Measurements from ENCODE around the gene SAC3D1. TPM values are rescaled to one million over a fixed set of nuclear protein-coding genes. Genes with fewer than 3 reads are reported as not detected.

SAC3D1 gene
- total RNA-seq, 2 experiments from 2014 or later = 24.3 to 27.2 TPM

- H3K4me1 Mint-ChIP-seq = peaks cover 22% of the 10 kb centered on the region
Observed at GRCh38 chr11:65087827-65088226, 46.8 kb downstream of the SAC3D1 start.

GRCh38 chr11:65089621-65090020 lies 48.6 kb downstream of the SAC3D1 start:
- H3K27ac Mint-ChIP-seq = peak overlapping the region; percentile 15
- no peaks in the 10 kb centered on the region for H3K9me3 Mint-ChIP-seq (ENCODE audit: low read depth)
- CTCF ChIA-PET = interaction anchor here (1.0 to 1.8 kb wide), 3 partner anchors 21 to 27 kb away, joined by 3 to 5 read pairs (median 3); partner anchors contain the start of gene TM7SF2

More at GRCh38 chr11:65087827-65088226, 46.8 kb downstream of the SAC3D1 start:
- H3K4me3 Mint-ChIP-seq = no peak overlapping the region
- DNase-seq = no peak
- H3K36me3 Mint-ChIP-seq = peaks cover 21% of the 10 kb centered on the region
- H3K27ac Mint-ChIP-seq = no peak overlapping the region
- H3K9me3 Mint-ChIP-seq (ENCODE audit: low read depth) = no peaks in the 10 kb centered on the region
- H3K27me3 Mint-ChIP-seq = peaks cover 2% of the 10 kb centered on the region
- ATAC-seq = no peak
- CTCF ChIA-PET = no interaction called here

DNA sequence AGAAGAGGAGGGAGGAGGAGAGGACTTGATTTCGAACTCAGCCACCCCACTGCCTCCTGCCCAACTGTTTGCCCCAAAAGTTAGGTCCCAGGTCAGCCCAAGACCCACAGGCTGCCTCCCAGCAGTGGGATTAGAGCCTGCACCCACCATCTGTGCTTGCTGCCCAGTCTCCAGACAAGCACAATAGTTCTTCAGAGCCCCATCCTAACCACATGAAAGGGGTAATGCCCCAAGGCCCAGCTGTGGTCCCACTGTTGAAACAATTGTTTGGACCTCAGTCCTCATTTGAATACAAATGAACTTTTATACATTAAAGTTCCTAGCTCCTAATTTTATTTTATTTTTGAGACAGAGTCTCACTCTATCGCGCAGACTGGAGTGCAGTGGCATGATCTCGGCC lies 49.6 kb downstream of the SAC3D1 start:
- H3K36me3 Mint-ChIP-seq = peaks cover 11% of the 10 kb centered on the region
- ATAC-seq = no peak
- CTCF ChIA-PET = interaction anchor here (0.9 to 1.8 kb wide), 3 partner anchors 12 to 26 kb away, joined by 3 to 5 read pairs (median 4); partner anchors contain the start of gene TM7SF2
- no peaks in the 10 kb centered on the region for H3K27me3 Mint-ChIP-seq
- H3K4me1 Mint-ChIP-seq = peaks cover 6% of the 10 kb centered on the region
- H3K4me3 Mint-ChIP-seq = no peak overlapping the region
- H3K9me3 Mint-ChIP-seq (ENCODE audit: low read depth) = no peaks in the 10 kb centered on the region
- H3K27ac Mint-ChIP-seq = no peak overlapping the region
- DNase-seq = no peak

More at GRCh38 chr11:65089621-65090020, 48.6 kb downstream of the SAC3D1 start:
- peaks cover 13% of the 10 kb centered on the region for H3K4me1 Mint-ChIP-seq
- no peak for DNase-seq
- H3K4me3 Mint-ChIP-seq = no peak overlapping the region
- ATAC-seq = no peak
- no peaks in the 10 kb centered on the region for H3K27me3 Mint-ChIP-seq
- H3K36me3 Mint-ChIP-seq = peaks cover 13% of the 10 kb centered on the region

Small RNA genes lying within 50 kb of the gene (microRNA-seq; reads per million reads assigned to microRNA genes)
- not detected for gene MIR6879

Other genes starting within 250 kb of the SAC3D1 start
- 10 to 100 TPM; 61.1 to 65.0 TPM for gene MAP4K2, start 238.0 kb upstream of the SAC3D1 start, total RNA-seq
- gene MEN1, start 230.7 kb upstream of the SAC3D1 start, total RNA-seq = 10 to 100 TPM; 31.2 to 42.1 TPM
- under 1 TPM; 0.50 to 0.61 TPM for gene CDC42BPG, start 196.6 kb upstream of the SAC3D1 start, total RNA-seq
- 100 to 1,000 TPM; 149 to 155 TPM for gene EHD1, start 162.6 kb upstream of the SAC3D1 start, total RNA-seq
- 10 to 100 TPM; 27.3 to 27.9 TPM for gene ATG2A, start 124.0 kb upstream of the SAC3D1 start, total RNA-seq
- 10 to 100 TPM; 11.7 to 12.3 TPM for gene PPP2R5B, start 116.5 kb upstream of the SAC3D1 start, total RNA-seq
- not detected for gene GPHA2, start 105.3 kb upstream of the SAC3D1 start, total RNA-seq
- gene MAJIN, start 69.1 kb upstream of the SAC3D1 start, total RNA-seq = not detected
- gene BATF2, start 44.2 kb upstream of the SAC3D1 start, total RNA-seq = under 1 TPM; 0.33 to 0.67 TPM
- gene ARL2, start 27.1 kb upstream of the SAC3D1 start, total RNA-seq = 10 to 100 TPM; 74.1 to 86.9 TPM
- 10 to 100 TPM; 18.9 to 29.2 TPM for gene SNX15, start 13.8 kb upstream of the SAC3D1 start, total RNA-seq
- 10 to 100 TPM; 14.8 to 15.3 TPM for gene NAALADL1, start 17.3 kb downstream of the SAC3D1 start, total RNA-seq
- gene CDCA5, start 42.8 kb downstream of the SAC3D1 start, total RNA-seq = 100 to 1,000 TPM; 128 to 147 TPM
- 10 to 100 TPM; 28.3 to 32.4 TPM for gene ZFPL1, start 43.0 kb downstream of the SAC3D1 start, total RNA-seq
- 100 to 1,000 TPM; 104 to 116 TPM for gene VPS51, start 55.0 kb downstream of the SAC3D1 start, total RNA-seq
- gene TM7SF2, start 70.7 kb downstream of the SAC3D1 start, total RNA-seq = 10 to 100 TPM; 21.0 to 26.2 TPM
- 10 to 100 TPM; 10.5 to 13.5 TPM for gene ZNHIT2, start 76.5 kb downstream of the SAC3D1 start, total RNA-seq
- 100 to 1,000 TPM; 899 to 972 TPM for gene FAU, start 80.9 kb downstream of the SAC3D1 start, total RNA-seq
- gene MRPL49, start 81.1 kb downstream of the SAC3D1 start, total RNA-seq = 10 to 100 TPM; 42.0 to 61.7 TPM
- 10 to 100 TPM; 34.4 to 35.1 TPM for gene SYVN1, start 93.3 kb downstream of the SAC3D1 start, total RNA-seq
- gene SPDYC, start 129.0 kb downstream of the SAC3D1 start, total RNA-seq = not detected
- 100 to 1,000 TPM; 137 to 174 TPM for gene CAPN1, start 140.7 kb downstream of the SAC3D1 start, total RNA-seq
- gene POLA2, start 220.8 kb downstream of the SAC3D1 start, total RNA-seq = 10 to 100 TPM; 79.8 to 89.5 TPM